Activated CD8-positive, alpha-beta memory T cell treated with anti-CD3 and anti-CD28 coated beads, Interleukin-2, amount 50 U/mL, for 48 hours (primary cell): ENCODE measurements around the gene WDR7.

Experiments used
- DNase-seq: peaks from one replicate; pipeline ENCODE4 v3.0.0-alpha.2; 2020

WDR7 gene

DNA sequence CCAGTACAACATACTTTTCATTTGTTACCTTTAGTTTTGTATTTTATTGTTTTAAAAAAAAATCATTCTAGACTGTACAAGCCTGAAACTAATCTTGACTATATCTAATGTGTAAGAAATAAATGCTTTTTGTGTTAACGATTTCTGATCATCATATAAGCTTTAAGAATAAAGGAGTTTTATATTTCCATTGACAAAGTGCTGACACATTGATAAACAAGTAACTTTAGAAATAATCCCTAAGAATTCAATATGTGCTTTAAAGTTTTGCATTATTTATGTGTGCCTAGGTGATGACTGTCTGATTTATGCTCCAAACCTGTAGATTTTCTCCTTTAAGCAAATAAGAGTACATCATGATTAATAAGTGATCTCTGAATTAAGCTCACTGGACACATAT, 248.5 kb downstream of the WDR7 start:
- no peak for DNase-seq

GRCh38 chr18:56900195-56901094, 249.3 kb downstream of the WDR7 start:
- DNase-seq: no peak

DNA sequence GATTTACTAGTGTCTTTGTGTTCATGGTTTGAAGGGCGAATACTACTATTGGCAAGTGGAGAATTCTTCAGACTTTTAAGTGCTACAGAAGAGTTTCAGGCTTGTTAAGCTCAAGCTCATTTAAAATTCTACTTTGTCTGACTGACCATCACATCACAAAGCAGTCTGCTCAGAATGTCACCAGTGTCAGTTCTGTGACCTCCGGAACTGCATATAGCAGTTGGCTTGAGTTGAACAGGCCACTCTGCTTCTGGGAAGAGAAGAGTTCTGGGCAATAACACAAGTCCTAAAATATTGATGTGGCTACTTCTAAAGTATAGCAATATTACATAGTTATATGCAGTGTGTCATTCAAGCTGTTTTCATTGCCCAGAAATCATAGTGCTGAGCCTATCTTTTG, 250.8 kb downstream of the WDR7 start:
- no peak for DNase-seq

DNA sequence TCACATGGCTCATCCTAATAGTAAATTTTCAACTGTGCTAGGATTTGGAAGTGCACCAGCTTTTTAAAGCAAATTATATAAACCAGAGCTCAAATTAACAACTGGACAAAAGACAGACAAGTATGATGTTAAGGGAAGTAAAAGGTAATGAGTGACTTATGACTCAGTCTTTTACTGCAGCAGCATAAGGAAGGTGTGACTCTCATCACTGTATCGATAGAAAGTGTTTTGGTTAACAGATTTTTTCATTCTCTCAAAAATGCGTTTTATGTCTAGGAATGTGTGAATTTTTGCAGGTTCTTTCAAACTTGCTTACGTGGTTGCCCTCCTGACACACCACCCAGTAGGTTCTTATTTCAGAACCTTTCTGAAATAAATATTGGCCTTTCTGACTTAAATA, 251.5 kb downstream of the WDR7 start:
- no peak for DNase-seq

GRCh38 chr18:56903686-56904085, 252.5 kb downstream of the WDR7 start:
- DNase-seq: no peak

DNA sequence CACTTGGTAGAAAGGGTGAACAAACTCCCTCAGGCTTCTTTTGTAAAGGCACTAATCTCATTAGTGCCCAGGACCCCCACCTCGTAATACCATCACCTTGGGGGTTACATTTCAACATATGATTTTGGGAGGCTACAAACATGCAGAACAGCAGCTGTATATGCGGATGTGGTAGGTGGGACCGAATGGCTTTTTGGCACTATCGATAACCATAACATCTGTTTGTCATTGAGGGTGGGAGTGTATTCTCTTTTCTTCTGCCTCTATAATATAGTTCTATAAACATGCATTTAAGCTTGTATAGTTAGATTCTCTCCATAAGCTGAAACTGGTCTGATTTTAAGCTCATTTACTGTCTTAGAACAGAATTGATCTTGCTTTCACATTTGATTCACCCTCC, 256.6 kb downstream of the WDR7 start:
- no peak for DNase-seq

DNA sequence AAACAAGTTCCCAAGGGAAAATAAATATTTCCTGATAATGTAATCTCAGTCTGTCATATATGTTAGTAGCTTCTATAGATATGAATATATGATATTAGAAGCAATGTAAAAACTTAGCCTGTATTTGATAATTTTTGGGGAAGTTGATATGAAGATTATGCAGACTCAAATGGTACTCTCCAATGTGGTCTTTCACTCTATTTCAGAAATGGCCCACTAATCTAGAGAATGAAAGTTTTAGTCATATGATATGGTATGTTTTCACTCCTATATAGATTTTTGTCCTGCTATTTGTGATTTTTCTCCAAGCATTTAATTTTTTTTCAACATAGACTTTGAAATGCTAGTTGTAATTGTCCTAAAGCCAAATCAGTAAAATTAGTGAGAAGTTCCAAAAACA, 259.1 kb downstream of the WDR7 start:
- DNase-seq: no peak

- DNase-seq: no peak
Observed at GRCh38 chr18:56910967-56911366, 259.8 kb downstream of the WDR7 start.

GRCh38 chr18:56913941-56914340, 262.8 kb downstream of the WDR7 start:
- DNase-seq: no peak

GRCh38 chr18:56919190-56919589, 268.0 kb downstream of the WDR7 start:
- no peak for DNase-seq

DNA sequence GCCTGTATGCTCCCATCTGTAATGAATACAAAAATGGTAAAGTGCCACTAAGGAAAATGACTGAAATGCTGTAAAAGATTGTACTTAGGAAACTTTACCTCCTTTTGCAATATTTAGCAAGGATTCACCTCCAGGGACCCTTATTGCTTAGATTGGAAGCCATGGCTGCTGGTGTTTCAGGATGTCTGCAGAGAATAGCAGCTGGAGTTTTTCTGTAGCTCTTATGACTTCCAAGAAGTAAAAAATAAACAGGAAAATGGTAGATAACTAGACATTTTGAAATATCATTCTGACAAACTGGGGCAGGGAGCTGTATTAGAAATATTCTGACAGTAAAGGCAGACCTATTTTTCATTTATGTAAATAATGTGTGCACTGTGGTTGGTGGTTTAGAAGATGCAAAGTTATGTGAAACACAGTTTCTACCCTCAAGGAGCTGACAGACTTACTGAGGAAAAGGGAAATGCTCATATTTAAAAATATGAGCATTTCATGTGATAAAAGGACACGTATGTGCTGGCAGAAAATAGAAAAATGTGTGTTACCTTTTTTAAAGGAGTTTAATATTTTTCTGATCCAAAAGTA, 270.8 kb downstream of the WDR7 start:
- no peak for DNase-seq

DNA sequence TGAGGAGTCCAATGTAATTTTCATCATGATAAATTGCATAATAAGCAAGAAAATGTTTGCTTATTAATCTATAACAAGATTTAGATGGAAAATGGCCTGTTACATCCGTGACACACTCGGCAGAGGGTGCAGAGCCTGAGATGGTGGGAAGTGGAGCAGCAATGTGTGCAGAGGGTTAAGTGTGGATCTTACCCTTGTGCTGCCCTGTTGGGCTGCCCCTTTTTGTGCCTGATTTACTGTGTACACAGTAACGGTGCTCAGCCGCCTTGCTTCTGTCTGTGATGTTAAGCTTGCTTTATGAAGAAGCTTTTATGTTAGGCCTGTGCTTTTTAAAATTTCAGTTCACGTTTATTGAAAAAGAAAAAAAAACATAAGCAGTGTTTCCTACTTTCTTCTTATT, 275.6 kb downstream of the WDR7 start:
- no peak for DNase-seq

GRCh38 chr18:56927786-56928185, 276.6 kb downstream of the WDR7 start:
- no peak for DNase-seq

DNA sequence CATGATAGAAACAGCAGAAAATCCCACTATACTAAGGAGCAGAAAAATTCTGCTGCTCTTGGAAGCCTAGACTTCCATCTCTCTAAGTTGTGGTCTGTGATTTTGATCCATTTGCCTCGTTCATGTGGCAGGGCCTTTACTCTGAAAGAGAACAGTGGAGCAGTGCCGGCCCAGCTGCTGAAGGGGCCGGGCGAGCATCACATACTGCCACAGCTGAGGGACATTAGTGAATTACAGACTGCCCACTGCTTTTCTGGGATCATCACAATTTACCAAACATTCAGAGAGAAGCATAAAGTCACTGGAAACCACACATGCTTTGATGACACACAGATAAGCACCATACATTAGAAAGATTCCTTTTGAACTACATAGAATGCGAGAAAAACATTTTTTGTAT, 278.7 kb downstream of the WDR7 start:
- DNase-seq: no peak

DNA sequence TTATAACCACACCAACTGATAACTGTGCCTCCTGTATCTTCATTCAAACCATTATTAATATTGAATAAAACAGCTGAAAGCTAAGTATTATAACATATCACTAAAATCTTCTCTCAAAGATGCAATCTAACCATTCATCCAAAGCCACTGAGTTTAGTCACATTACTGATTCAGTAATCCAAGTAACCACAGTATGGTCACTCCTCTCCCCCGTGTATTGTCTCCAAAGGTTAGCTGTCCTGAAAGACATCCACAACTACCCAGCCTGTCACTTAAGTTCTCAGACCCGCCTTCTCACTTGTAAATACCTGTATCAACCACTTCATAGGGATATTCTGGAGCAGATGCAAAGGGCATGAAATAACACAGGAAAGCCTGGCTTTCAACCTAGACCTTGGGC, 282.3 kb downstream of the WDR7 start:
- no peak for DNase-seq

- DNase-seq: no peak
Observed at GRCh38 chr18:56934131-56934530, 283.0 kb downstream of the WDR7 start.

DNA sequence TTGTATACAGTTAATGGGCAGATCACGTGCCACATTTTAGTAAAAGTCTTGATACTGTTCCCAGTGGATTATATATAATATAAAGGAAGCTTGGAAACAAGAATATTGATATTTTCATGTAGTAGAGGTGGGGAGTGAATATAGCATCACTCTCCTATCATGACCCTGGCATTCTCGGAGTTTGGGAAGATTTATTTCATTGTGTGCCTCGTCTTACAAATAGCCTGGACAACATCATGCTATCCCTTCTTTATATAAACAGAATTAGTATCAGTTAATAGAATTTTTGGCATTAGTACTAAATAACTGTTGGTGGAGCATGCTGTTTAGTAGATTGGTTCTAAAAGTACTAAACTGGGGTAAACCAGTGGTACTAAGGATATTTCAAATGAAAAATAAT, 283.7 kb downstream of the WDR7 start:
- DNase-seq: no peak

- DNase-seq: no peak
Observed at GRCh38 chr18:56935434-56936040, 284.4 kb downstream of the WDR7 start.

- DNase-seq: no peak
Observed at GRCh38 chr18:56936457-56936856, 285.3 kb downstream of the WDR7 start.

GRCh38 chr18:56937874-56938430, 286.8 kb downstream of the WDR7 start:
- no peak for DNase-seq

DNA sequence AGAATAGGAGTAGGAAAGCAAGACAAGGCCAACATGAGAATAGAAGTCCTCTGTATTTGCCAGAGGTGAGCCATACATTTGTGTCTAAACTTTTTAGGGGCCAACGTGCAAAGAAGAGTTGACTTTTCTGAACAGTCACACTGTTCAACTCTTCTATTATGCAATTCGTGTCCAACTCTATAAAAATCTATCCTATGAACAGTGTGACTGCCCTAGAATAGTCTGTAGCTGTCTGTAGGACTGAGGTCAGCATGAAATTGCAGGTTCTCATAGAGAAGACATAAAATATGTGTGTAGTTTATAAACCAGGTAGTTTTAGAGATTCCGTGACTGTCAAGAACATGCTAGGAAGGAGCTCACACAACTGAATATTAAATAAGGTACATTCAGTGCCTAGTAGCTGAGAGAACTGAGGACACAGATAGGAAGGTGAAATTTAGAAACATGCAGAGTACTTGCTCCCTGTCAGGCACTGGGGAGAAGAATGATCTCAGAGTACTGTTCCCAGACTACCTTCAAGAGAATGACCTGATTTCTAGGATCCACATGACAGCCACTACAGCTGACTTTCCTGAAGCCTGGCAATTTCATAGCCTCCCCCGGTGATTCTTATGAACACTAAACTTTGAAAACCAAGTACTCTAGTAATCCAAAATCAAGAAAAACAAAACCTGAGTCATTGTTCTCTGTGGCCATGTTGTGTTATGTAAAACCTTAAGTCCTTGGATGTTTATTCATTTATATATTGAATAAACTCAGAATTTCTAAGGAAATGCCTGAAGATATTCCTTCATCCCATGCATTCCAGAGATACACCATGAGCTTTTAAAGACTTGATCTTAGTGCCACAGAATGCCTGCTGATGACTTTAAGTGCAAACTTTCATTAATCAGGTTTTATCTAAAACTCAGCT, 294.3 kb downstream of the WDR7 start:
- DNase-seq: no peak

GRCh38 chr18:56947236-56947635, 296.1 kb downstream of the WDR7 start:
- DNase-seq: no peak

GRCh38 chr18:56952026-56952425, 300.9 kb downstream of the WDR7 start:
- DNase-seq: no peak
